NCI-H146 treated with DMSO at 0.1 percent for 48 hours (cell line): Measurements from ENCODE around the gene APOC1.
"Not testable (repeated sequence)": the region's sequence is repeated elsewhere in the genome, so short reads cannot be mapped to it uniquely, and the experiment has no call there.

Experiments used
- DNase-seq: peaks from one replicate; lab custom pipeline; 2025; ENCODE audit not compliant: unreplicated experiment; lab: John Stamatoyannopoulos, UW

APOC1 gene

GRCh38 chr19:44889830-44890365, 24.5 kb upstream of the APOC1 start:
- no peak for DNase-seq

GRCh38 chr19:44890366-44891015, 23.9 kb upstream of the APOC1 start:
- DNase-seq: peak; percentile 100

DNA sequence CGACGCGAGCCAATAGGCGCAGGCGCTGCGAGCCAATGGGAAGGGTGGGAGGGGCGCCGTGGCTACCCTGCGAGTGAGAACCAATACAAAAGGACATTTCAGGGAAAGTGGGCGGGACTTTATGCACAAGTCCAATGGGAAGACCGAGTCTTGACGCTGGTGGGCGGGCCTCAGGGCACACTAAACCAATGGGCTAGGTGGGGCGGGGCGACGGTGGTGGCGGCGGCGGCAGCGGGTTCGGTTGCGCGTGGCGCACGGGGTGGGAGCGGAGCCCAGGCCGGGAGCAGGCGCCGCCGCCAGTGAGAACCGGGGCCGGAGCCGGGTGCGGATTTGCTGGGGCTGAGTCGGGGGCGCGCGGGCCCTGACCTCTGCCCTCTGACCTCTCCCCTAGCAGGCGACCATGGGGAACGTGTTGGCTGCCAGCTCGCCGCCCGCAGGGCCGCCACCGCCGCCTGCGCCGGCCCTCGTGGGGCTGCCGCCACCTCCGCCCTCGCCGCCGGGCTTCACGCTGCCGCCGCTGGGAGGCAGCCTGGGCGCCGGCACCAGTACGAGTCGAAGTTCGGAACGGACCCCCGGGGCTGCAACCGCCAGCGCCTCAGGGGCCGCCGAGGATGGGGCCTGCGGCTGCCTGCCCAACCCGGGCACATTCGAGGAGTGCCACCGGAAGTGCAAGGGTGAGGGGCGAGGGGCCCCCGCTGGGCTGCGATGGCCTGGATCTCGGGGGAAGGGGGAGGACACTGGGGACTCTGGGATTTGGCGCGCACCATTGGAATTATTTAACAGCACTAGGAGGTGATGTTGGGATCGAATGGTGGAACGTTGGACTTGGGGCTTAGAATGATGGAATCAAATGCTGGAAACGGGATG, 23.2 kb upstream of the APOC1 start, which contains the start of gene TOMM40:
Gene TOMM40, plus strand, starts transcription at position 239 of the 867 bp plus-strand sequence. Its CDS starts 162 bp downstream, at position 401.
- peak; percentile 100 for DNase-seq

DNA sequence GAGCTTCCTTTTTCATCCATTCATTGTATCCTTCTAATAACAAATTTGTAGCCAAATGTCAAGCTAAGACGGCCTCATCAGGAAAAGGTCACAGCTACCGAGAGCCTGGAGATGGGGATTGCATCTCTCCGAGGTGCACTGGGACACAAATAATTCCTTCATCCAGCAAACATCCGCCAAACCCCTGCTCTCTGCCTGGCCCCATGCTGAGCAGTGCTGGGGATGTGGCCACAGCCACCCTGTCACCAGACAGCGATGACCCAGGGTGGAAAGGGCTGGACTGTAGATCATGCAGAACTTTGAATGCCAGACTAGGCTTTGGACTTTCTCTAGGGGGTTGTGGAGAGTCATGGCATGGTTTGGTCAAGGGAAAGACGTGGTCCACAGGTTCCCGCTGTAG, 21.5 kb upstream of the APOC1 start:
- no peak for DNase-seq

GRCh38 chr19:44893332-44894051, 20.9 kb upstream of the APOC1 start:
- DNase-seq: no peak

DNA sequence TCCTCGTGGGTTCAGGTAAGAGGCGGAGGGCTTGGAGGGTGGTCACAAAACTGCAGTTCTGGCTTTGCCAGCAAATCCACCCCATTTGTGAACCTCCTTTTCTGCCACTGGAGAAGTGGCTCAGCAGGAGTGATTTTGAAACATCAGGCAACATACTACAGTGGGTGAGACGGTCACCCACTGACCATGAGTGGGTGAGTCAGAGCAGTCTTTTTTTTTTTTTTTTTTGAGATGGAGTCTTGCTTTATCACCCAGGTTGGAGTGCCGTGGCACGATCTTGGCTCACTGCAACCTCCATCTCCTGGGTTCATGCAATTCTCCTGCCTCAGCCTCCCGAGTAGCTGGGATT, 20.4 kb upstream of the APOC1 start:
- no peak for DNase-seq

DNA sequence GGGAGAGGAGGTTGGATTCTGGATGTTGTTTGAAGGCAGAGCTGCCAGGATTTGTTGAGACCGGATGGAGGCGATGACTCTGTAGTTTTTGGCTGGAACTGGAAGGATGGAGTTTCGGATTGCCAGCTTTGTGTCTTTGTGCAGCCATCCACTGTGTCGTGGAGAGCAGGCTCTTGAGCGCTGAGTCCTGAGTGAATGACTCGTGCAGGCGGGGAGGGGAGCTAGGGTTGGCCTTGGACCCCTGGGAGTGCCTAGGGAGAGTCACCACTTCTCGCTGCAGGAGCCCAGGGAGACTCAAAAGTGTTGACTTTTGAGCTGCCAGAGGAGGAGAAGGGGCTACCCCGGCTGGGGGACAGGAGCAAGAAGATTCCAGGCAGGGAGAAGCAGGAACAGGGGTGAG, 19.5 kb upstream of the APOC1 start:
- no peak for DNase-seq

DNA sequence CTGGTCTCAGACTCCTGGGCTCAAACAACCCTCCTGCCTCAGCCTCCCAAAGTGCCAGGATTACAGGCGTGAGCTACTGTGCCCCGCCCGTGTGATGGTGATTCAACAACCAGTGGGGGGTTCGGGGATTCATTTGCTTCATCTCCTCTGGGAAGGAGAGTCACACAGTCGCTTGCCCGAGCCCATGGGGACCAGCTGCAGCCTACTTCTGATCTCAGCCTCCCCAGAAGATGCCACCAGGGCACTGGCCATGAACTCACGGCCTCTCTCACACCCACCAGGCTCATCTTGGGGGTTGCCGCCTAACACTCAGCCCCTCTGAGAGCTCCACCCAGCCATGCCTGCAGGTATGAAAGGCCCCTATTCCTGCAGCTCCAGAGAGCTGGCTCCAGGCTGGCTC, 16.6 kb upstream of the APOC1 start:
- DNase-seq: no peak

GRCh38 chr19:44900328-44901244, 13.8 kb upstream of the APOC1 start:
- no peak for DNase-seq

DNA sequence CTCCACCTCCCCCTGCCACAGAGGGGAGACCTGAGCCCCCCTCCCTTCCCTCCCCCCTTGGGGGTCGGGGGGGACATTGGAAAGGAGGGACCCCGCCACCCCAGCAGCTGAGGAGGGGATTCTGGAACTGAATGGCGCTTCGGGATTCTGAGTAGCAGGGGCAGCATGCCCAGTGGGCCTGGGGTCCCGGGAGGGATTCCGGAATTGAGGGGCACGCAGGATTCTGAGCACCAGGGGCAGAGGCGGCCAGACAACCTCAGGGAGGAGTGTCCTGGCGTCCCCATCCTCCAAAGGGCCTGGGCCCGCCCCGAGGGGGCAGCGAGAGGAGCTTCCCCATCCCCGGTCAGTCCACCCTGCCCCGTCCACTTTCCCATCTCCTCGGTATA, 11.2 kb upstream of the APOC1 start:
- DNase-seq: no peak

DNA sequence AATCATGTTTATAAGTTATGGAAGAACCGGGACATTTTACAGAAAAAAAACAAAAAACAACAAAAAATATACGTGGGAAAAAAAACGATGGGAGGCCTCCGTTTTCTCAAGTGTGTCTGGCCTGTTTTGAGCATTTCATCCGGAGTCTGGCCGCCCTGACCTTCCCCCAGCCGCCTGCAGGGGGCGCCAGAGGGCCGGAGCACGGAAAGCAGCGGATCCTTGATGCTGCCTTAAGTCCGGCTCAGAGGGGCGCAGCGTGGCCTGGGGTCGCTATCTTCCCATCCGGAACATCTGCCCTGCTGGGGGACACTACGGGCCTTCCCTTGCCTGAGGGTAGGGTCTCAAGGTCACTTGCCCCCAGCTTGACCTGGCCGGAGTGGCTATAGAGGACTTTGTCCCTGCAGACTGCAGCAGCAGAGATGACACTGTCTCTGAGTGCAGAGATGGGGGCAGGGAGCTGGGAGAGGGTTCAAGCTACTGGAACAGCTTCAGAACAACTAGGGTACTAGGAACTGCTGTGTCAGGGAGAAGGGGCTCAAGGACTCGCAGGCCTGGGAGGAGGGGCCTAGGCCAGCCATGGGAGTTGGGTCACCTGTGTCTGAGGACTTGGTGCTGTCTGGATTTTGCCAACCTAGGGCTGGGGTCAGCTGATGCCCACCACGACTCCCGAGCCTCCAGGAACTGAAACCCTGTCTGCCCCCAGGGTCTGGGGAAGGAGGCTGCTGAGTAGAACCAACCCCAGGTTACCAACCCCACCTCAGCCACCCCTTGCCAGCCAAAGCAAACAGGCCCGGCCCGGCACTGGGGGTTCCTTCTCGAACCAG, 10.6 kb upstream of the APOC1 start:
- DNase-seq: peak; percentile 29

DNA sequence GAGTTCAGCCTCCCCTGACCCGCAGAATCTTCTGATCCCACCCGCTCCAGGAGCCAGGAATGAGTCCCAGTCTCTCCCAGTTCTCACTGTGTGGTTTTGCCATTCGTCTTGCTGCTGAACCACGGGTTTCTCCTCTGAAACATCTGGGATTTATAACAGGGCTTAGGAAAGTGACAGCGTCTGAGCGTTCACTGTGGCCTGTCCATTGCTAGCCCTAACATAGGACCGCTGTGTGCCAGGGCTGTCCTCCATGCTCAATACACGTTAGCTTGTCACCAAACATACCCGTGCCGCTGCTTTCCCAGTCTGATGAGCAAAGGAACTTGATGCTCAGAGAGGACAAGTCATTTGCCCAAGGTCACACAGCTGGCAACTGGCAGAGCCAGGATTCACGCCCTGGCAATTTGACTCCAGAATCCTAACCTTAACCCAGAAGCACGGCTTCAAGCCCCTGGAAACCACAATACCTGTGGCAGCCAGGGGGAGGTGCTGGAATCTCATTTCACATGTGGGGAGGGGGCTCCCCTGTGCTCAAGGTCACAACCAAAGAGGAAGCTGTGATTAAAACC, 9.9 kb upstream of the APOC1 start:
- no peak for DNase-seq

GRCh38 chr19:44905437-44906160, 8.8 kb upstream of the APOC1 start, which contains the start of gene APOE:
APOE (plus strand) TSS chr19:44905796; CDS start chr19:44906625, 829 bp downstream.
- no peak for DNase-seq

DNA sequence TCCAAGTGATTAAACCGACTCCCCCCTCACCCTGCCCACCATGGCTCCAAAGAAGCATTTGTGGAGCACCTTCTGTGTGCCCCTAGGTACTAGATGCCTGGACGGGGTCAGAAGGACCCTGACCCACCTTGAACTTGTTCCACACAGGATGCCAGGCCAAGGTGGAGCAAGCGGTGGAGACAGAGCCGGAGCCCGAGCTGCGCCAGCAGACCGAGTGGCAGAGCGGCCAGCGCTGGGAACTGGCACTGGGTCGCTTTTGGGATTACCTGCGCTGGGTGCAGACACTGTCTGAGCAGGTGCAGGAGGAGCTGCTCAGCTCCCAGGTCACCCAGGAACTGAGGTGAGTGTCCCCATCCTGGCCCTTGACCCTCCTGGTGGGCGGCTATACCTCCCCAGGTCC, 6.8 kb upstream of the APOC1 start:
- DNase-seq: no peak

GRCh38 chr19:44908074-44908835, 6.2 kb upstream of the APOC1 start:
- no peak for DNase-seq

- DNase-seq: no peak
Observed at GRCh38 chr19:44908836-44909261, 5.6 kb upstream of the APOC1 start.

DNA sequence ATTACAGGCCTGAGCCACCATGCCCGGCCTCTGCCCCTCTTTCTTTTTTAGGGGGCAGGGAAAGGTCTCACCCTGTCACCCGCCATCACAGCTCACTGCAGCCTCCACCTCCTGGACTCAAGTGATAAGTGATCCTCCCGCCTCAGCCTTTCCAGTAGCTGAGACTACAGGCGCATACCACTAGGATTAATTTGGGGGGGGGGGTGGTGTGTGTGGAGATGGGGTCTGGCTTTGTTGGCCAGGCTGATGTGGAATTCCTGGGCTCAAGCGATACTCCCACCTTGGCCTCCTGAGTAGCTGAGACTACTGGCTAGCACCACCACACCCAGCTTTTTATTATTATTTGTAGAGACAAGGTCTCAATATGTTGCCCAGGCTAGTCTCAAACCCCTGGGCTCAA, 4.6 kb upstream of the APOC1 start:
- no peak for DNase-seq

DNA sequence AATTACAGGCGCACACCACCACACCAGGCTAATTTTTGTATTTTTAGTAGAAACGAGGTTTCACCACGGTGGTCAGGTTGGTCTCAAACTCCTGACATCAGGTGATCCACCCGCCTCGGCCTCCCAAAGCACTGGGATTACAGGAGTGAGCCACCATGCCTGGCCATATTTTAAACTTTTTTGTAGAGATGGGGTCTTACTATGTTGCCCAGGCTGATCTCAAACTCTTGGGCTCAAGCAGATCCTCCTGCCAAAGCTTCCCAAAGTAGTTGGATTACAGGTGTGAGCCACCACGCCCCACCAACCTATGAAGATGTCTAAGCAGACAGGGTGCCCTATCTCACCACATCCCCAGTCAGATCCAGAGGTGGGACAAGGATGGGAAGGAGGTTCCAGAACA, 2.5 kb upstream of the APOC1 start:
- not testable (repeated sequence) for DNase-seq
